HG03108 (cell line): ENCODE measurements around the gene ALDH1A2.
"Not testable (repeated sequence)": the region's sequence is repeated elsewhere in the genome, so short reads cannot be mapped to it uniquely, and the experiment has no call there.

Experiments
- ATAC-seq: cut with Tn5 transposase; IDR thresholded peaks from one replicate; pipeline ENCODE4 v1.9.1; 2021; ENCODE audit warnings: moderate library complexity; ENCODE audit not compliant: unreplicated experiment

ALDH1A2 gene

DNA sequence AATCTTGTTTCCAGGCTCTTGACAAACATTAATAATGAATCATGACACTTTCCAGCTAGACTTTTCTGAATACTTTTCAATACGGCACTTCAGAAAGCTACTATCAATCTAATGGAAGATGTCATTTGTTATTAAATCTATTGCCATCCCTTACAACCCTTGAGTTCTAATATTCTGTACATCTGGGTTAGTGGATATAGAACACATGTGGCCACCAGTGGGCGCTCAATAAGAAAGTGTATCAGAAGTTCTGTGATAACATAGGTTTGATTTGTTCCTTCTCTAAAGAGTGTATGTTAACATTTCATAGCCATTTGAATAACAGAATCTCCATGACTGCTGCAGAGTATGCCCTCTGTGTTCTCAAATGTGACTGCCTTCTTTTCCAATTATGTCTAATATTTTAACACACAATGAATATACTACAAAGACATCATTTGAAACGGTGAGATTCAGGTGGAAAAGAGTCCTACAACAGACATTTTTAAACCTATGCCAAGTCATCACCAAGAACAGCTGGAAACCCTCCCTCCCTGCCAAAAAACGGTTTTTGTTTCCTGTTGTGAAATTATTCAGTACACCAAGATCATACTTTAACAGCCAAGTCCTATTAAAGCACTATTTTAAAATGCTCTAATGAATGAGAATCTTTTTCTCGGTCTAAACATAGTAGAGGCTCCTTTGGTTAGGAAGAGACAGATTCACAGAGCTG lies 22.2 kb downstream of the ALDH1A2 start:
- no peak for ATAC-seq

GRCh38 chr15:58042006-58042405 lies 23.5 kb downstream of the ALDH1A2 start:
- no peak for ATAC-seq

DNA sequence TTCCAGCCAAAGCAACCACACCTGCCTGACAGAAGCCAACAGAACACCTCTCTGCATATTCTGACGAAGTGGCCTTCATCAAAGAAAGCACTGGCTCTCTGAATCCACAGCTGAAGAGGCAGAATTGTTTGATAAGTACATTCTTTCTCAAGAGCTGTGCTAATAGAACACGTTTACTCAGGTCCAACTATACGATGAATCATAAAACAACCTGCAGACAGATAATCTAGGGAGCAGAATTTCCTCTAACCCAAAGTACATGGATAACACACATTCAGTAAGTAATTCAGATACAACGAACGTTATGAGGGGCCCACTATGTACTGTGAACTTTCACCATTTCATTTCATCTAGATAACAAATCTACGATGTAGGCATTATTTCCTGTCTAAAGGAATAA lies 25.4 kb downstream of the ALDH1A2 start:
- ATAC-seq: no peak

GRCh38 chr15:58039079-58040035 lies 26.2 kb downstream of the ALDH1A2 start:
- no peak for ATAC-seq

DNA sequence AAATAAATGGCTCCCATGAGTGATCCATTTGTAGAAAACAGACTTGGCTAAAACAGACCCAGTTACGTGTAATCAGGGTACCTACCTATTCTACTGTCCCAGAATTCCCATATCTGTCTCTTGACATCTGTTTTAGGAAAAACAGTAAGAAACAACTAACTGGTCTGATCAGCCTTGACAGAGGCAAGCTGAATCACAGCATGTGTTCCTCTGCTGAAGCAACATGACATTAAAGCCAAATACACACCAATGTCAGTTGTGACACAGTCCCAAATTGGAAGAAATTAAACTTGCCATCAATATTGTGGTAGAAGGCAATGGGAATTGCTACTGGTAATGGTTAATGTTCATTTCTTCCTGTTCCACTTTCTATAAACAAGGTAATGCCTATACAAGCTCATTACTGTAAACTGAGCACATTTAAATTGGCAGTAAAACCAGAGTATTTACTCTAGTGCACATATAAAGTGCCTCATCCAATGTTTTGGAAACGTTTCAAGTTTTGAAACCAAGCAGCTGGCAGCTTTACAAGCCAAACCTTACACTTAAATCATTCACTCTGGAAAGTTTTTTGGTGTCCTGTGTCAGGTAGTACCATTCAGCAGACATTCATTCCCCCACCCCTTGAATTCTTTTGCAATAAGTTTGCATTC lies 27.0 kb downstream of the ALDH1A2 start:
- no peak for ATAC-seq

GRCh38 chr15:58037723-58038301 lies 27.7 kb downstream of the ALDH1A2 start:
- ATAC-seq: no peak

DNA sequence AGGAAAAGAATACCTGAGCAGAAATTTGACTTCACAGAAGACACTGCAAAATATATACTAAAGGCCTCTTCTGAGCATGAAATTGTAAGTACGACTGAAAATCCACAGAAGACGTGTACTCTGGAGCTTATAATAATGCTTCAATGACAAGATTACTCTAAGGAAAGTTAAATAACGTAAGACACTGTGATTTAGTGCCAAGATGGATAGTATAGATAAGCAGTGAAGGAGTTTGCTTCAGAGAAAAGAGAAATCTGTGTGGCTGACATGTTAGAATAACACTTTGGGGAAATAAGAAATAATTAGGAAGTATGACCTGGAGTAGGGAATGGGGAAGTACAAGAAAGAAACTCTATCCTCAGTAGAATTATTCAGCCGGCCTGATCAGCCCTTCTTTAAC lies 28.9 kb downstream of the ALDH1A2 start:
- no peak for ATAC-seq

GRCh38 chr15:58028392-58028791 lies 37.1 kb downstream of the ALDH1A2 start:
- ATAC-seq: not testable (repeated sequence)

- ATAC-seq: no peak
Measured at GRCh38 chr15:58026552-58026951, 39.0 kb downstream of the ALDH1A2 start.

DNA sequence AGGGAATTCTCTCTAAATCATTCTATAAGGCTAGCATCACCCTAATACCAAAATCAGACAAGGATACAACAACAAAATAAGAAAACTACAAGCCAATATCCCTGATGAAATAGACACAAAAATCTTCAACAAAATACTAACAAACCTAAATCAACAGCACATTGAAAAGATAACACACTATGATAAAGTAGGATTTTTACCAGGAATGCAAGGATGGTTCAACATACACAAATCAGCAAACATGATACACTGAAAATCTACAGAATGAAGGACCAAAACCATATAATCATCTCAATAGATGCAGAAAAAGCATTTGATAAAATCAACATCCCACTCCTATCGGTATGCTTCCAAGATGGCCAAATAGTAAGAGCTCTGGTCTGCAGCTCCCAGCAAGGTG lies 39.5 kb downstream of the ALDH1A2 start:
- ATAC-seq: no peak

DNA sequence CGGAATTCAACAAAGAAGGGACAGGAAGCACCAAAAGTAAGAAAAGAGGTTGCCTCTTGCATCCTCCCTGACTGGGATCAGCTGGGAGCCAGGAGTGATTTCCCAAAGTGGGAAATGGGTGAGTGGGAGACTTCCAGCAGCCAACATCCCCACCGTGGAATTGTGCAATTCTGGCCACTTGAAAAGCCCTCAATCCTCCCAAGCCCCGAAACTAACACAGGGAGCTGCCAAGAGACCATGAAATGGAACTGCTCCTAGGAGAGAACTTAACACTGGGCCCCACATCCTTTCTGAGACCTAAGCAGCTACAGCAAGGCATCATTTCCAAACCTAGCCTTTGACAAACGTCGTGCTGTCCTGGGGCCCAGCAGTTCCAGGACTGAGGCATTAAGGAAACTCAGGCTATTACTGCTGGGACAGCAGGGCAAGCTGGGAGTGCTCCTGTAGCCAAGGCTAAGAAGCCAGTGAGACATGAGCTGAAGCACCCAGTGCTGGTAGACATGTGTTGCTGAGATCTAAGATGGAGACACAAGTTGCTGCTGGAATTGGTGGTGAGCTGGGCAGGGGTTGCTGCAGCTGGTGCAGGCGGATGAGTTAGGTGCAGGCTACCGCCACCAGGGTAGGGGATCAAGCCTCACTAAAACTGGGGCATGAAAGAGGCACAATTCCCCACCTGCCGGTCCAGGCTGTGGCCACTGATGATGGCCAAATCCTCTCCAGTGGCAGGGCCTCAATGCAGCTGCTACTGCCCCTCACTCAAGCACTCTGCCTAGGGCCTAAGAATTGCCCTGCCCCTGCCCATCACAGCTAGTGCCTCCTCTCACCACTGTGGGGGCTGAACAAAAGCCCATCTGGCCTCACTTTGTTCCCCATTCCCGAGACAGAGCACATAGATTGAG lies 43.9 kb downstream of the ALDH1A2 start:
- no peak for ATAC-seq

GRCh38 chr15:58019503-58020376 lies 45.8 kb downstream of the ALDH1A2 start:
- ATAC-seq: no peak

DNA sequence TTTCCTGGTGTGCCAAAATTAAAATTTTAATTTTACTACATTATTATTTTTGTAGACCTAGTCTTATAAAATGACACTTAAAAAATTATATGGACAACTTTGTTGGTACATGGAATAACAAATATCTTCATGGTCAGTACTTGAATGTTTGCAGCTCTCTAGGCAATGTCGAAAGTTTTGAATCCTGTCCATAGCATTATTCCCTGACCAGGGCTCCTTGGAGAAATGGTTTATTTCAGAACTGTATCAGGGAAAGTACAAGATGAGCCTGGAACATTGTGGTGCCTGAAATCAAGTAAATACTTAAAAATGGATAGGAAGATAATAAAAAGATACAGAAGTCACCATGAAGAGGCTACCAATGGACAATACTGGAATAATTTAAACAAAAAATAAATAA lies 47.6 kb downstream of the ALDH1A2 start:
- ATAC-seq: no peak

- no peak for ATAC-seq
Measured at GRCh38 chr15:58016581-58017175, 48.8 kb downstream of the ALDH1A2 start.

- ATAC-seq: no peak
Measured at GRCh38 chr15:58015565-58015964, 49.9 kb downstream of the ALDH1A2 start.

GRCh38 chr15:58014470-58014869 lies 51.0 kb downstream of the ALDH1A2 start:
- ATAC-seq: no peak

DNA sequence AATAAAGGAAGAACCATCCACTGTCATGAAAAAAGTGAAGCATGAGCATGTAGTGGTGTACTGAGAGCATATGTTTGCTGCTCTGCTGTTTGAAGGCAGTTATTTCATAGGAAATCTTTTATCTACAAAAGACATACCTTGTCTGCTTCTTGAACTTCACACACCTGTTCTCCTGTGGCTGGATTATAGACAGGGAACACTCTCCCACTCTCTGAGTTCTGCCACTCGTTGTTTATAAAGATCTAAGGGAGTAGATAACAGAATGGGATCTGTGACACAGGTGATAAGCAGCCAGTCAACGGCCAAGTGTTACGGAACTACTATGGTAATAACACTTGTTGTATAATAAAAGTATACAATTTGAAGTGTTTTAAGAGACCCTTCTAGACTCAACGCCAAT lies 51.5 kb downstream of the ALDH1A2 start:
- no peak for ATAC-seq

DNA sequence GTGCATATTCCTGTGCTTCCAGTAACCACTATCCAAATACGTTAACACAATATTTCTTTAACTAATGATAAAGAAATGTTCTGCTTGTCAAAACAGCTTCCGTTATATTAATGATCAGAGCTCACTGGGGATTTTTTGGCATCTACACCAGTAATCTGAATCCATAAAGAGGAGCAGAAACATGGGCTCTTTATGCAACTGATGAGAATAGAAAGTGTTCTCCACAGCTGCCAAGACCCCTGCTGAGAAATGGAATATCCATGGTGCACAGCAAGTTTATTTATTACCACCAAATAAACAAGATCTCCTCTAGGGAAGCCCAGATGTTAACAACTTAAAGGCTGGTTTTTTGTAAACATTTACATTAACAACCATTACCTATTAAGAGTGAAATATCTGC lies 54.5 kb downstream of the ALDH1A2 start:
- ATAC-seq: no peak

GRCh38 chr15:58003810-58004209 lies 61.7 kb downstream of the ALDH1A2 start:
- no peak for ATAC-seq
